RPMI8226 (cell line): Measurements from ENCODE around the gene SIVA1.

Experiments used
- DNase-seq: peaks from one replicate; pipeline ENCODE4 v3.0.0-alpha.2; 2015

Gene SIVA1

DNA sequence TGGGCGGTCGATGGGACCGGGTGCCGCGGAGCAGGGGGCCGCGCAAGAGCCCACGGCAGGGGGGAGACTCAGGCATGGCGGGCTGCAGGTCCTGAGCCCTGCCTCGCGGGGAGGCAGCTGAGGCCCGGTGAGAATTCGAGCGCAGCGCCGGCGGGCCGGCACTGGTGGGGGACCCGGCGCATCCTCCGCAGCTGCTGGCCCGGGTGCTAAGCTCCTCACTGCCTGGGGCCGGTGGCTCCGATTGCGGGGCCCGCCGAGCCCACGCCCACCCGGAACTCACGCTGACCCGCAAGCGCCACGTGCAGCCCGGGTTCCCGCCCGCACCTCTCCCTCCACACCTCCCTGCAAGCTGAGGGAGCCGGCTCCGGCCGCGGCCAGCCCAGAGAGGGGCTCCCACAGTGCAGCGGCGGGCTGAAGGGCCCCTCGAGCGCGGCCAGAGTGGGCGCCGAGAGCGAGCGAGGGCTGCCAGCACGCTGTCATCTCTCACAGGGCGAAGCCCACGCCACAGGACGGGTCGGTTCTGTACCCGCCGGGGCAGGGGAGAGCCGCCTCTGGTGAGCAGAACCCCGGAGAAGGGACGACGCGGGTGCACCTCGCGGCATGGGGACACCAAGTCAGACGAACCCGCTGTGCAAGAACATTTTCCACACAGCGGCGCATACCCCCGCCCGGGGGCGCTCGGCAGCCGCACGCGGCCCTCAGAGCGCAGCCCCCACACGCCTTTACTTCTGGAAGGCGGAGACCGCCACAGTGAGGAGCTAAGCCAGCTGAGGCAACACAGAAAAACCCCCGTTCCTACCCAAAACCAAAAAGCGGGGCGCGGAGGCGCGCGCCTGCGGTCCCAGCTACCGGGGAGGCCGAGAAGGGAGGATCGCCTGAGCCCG is 1.2 kb upstream of the SIVA1 start:
- DNase-seq: no peak

- no peak for DNase-seq
These were observed 568 bp upstream of the SIVA1 start for GRCh38 chr14:104752423-104752734.

DNA sequence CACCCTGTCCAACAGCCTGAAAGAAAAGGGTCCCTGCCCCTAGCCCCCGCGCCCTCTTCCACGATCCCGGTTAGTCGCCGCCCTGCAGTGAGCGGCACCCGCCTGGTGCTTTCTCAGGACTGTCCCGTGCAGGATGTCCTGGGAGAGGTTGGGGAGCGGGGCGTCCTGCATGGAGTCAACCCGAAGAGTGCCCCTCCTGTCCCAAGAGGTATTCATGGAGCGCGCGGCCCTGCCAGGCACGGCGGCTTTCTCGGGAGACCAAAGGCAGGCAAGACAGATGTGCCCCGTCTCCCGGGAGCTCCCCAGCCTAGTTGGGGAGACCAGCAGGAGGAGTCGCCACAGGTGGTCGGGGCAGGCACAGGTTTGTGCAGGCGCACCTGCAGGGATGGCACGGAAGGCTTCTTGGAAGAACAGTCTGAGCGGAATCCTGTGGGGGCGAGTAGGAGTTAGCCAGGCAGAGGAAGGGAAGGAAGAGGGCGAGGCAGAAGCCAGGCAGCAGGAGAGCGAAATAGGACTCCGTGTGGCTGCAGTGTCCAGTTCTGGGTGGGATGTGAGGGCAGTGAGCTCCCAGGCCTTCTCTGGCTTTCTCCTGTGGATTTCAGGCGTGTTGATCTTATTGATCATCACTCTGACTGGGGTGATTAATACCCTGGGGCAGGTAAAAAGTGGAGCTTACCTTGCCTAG is 723 bp downstream of the SIVA1 start:
- no peak for DNase-seq

GRCh38 chr14:104754213-104754851 is 1.4 kb downstream of the SIVA1 start:
- no peak for DNase-seq

DNA sequence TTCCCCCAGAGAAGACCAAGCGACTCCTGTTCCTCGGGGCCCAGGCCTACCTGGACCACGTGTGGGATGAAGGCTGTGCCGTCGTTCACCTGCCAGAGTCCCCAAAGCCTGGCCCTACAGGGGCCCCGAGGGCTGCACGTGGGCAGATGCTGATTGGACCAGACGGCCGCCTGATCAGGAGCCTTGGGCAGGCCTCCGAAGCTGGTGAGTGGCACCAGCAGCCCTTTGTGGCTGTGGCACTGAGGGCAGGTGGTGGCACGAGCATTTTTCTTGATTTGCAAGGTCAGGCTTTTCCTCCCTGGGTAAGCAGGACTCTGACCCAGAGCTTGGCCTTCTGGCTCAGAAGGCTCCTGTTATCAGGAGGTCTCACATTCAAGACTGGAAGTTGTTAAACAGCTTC is 2.7 kb downstream of the SIVA1 start:
- DNase-seq: no peak

DNA sequence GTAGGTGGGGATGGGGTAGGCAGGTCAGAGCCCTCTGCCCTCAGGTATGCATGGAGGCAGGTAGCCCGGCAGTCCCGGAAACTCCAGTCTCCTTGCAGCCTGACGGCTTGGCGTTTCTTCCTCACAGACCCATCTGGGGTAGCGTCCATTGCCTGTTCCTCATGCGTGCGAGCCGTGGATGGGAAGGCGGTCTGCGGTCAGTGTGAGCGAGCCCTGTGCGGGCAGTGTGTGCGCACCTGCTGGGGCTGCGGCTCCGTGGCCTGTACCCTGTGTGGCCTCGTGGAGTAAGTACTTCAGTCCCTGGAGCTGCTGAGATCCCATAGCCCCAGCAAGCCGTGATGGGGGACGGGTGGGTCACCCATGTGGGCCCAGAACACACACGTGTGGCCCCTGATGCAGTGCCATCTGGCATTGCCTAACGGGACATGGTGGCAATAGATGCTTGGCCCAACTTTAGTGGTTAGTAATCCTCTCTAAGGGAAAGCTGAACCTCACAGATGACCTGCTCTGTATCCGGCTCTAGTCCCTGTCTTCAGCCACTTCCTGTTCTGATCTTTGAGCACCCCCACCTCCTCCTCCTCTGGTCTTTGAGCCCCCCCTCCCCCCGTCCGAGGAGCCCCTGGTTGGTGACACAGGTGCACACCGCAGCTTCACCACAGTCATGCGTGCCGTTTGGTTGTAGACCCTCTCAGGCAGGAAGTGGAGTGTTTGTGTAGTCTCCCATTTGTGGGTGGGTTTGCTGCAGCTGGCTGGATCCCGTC is 3.7 kb downstream of the SIVA1 start:
- no peak for DNase-seq

- DNase-seq: no peak
These were observed 4.3 kb downstream of the SIVA1 start for GRCh38 chr14:104757238-104757585.

DNA sequence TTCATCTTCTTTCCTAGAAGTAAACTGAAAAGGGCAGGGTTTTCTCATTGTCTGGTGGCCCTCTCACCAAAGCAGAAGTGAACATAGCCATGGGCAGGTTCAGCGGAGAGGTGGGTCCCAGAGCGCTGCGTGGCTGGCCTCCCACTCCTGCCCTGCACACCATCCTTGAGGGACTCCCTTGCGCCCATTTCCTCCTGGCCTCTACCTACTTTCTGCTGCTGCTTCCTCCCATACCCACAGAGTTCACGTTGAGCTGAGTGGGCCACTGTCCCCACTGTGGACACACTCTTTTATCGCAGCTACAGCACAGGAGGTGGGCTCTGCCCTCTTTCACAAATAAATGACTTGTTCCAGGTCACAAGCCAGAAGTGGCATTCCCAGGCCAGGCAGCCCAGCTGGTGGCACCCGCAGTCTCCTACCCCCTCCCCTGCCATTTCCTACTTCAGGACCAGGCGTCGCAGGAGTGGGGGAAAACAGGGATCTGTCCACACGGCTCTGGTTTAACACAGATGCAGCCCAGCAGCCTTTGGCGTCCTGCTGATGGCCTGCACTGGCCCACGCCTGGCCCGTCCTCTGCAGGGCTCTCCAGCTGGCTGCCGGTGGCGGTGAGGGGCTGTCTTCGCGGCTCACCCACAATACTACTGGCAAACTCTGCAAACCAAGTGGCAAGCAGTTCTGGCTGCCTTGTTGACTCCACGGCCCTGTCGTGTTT is 4.9 kb downstream of the SIVA1 start:
- DNase-seq: no peak

- DNase-seq: no peak
These were observed 6.3 kb downstream of the SIVA1 start for GRCh38 chr14:104758981-104759969.

- DNase-seq: no peak
These were observed 12.6 kb downstream of the SIVA1 start for GRCh38 chr14:104765517-104765916.

GRCh38 chr14:104766256-104766862 is 13.4 kb downstream of the SIVA1 start:
- no peak for DNase-seq

DNA sequence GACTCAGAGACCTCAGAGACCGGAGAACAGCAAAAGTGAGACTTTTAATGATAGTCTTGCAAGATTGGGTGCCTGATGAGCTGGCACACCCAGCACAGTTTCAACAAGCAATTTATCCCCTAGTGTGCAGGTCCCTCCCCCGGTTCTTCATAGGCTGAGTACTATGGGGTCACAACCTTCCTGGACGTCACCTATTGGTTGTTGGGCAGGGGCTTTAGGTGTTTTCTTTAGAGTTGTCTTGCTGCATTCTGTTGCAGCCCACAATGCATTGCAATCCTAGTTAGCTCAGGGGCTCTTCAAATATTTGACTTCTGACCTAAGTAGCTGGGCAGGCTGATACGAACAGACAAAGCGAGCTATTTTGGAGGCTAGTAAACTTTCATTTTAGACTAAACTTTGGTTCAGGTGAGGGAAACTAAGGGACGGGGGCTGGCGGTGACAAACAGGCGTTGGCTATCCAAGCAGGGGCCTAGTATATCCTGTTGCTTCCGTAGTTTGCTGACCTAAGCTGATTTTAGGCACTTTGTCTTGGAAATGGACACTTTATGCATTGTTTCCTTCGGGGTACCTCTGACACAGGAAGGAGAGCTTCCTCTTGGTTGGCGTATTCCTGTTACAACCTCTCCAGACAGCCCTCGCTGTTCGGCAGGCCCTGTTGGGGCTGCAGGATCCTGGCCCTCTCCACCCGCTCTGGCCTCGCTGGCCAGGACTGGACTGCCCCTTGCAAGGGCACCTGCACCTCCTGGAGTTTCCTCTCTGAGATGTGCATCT is 14.1 kb downstream of the SIVA1 start:
- no peak for DNase-seq

GRCh38 chr14:104767634-104767918 is 14.6 kb downstream of the SIVA1 start:
- no peak for DNase-seq

DNA sequence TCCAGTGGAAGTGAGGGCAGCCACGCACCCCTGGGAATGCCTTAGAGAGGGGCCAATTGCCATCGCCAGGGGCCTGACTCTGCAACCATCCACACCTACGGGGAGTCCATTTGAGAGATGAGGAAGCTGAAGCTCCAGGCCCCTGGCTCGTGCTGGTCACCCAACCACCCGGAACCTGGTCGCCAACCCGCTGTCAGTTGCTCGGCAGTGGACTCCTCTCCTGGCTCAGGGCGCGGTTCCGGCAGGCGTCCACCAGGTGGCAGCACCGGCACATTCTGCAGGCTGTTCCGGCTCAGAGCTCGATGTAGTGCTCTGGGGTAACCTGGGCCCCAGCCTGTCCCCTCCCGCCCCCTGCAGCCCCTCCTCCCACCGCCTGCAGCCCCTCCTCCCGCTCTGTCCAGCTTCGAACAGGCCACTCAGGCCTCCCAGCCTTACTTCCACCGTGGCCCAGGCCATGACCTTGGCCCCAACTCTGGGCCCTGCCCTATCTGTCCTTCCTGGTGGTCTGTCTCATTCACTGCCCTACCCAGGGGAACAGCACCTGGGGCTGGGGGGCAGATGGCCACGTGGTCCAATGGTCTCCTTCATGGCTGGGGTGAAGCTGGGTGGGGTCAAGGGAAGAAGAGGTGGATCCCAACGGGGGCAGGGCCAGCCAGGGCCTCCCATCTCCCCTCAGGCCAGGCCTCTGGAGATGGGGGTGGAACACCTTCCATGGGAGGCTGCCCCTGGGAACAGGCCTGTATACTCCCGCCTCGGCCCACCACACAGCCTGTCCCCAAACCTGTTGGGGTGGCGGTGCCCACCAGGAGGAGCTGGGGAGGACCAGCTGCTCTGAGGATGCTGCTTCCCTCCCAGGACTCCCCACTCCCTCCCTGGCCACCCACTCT is 15.7 kb downstream of the SIVA1 start:
- peak; percentile 71 for DNase-seq

- DNase-seq: no peak
These were observed 16.6 kb downstream of the SIVA1 start for GRCh38 chr14:104769324-104770071.

- DNase-seq: no peak
These were observed 17.2 kb downstream of the SIVA1 start for GRCh38 chr14:104770072-104770579.

DNA sequence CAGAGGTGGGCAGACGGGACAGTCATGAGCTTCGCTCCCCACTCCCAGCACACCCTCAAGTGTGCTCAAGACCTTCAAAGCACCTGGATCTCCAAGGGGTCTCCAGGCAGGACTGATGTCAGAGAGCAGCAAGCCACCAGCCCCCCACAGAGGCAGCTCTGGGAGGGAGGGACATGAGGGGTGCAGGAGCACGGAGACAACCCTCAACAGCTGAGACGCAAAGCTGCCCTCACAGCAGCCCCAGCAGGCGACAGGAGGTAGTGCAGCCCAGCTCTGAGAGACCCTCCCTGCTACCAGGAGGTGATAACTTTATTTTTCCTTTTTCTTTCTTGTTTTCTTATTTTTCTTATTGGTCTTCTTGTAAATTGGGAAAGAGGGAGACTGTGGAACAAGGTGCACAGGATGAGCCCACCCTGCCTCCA is 17.9 kb downstream of the SIVA1 start:
- no peak for DNase-seq

GRCh38 chr14:104771374-104771773 is 18.4 kb downstream of the SIVA1 start:
- DNase-seq: no peak
